GM19324 (cell line): ENCODE measurements around the gene ZNF189.

Experiments used
- ATAC-seq: cut with Tn5 transposase; IDR thresholded peaks from one replicate; pipeline ENCODE4 v1.9.1; 2021; ENCODE audit warnings: mild to moderate bottlenecking, moderate library complexity; ENCODE audit not compliant: unreplicated experiment, low FRiP score

ZNF189 gene

GRCh38 chr9:101398068-101398929 is at the start of gene ZNF189, which contains the start of gene MRPL50:
ZNF189 (plus strand) TSS chr9:101398851; CDS start chr9:101399157, 306 bp downstream.
MRPL50 (minus strand) TSS chr9:101398618; CDS start chr9:101398592, 26 bp downstream.
- peak; percentile 99 for ATAC-seq

- no peak for ATAC-seq
Measured at GRCh38 chr9:101350285-101350684, 48.4 kb upstream of the ZNF189 start.

- no peak for ATAC-seq
Measured at GRCh38 chr9:101352892-101353463, 45.7 kb upstream of the ZNF189 start.

- ATAC-seq, result no peak
Measured at GRCh38 chr9:101353683-101354082, 45.0 kb upstream of the ZNF189 start.

- no peak for ATAC-seq
Measured at GRCh38 chr9:101354143-101354764, 44.4 kb upstream of the ZNF189 start.

- no peak for ATAC-seq
Measured at GRCh38 chr9:101354765-101355708, 43.6 kb upstream of the ZNF189 start.

- no peak for ATAC-seq
Measured at GRCh38 chr9:101356619-101357018, 42.0 kb upstream of the ZNF189 start.

GRCh38 chr9:101359679-101360078 is 39.0 kb upstream of the ZNF189 start:
- no peak for ATAC-seq

- no peak for ATAC-seq
Measured at GRCh38 chr9:101360647-101361046, 38.0 kb upstream of the ZNF189 start.

- no peak for ATAC-seq
Measured at GRCh38 chr9:101362450-101362849, 36.2 kb upstream of the ZNF189 start.

- ATAC-seq, result no peak
Measured at GRCh38 chr9:101365181-101365580, 33.5 kb upstream of the ZNF189 start.

GRCh38 chr9:101366038-101366756 is 32.5 kb upstream of the ZNF189 start:
- ATAC-seq, result no peak

GRCh38 chr9:101367323-101367722 is 31.3 kb upstream of the ZNF189 start:
- ATAC-seq, result no peak

GRCh38 chr9:101369286-101369685 is 29.4 kb upstream of the ZNF189 start:
- no peak for ATAC-seq

GRCh38 chr9:101369884-101370531 is 28.6 kb upstream of the ZNF189 start:
- no peak for ATAC-seq

GRCh38 chr9:101371813-101372212 is 26.8 kb upstream of the ZNF189 start:
- ATAC-seq, result no peak

- ATAC-seq, result no peak
Measured at GRCh38 chr9:101372327-101373118, 26.1 kb upstream of the ZNF189 start.

- ATAC-seq, result no peak
Measured at GRCh38 chr9:101375546-101375945, 23.1 kb upstream of the ZNF189 start.
